IMR-90 (cell line): ENCODE measurements around the gene ABHD16A. TPM values are rescaled to one million over a fixed set of nuclear protein-coding genes. Genes with fewer than 3 reads are reported as not detected.

Experiments
- POLR2A ChIP-seq: IDR thresholded peaks from 2 replicates; pipeline ENCODE4 v1.6.1; 2012; ENCODE audit warnings: mild to moderate bottlenecking, low read depth, low read length
- SMC3 ChIP-seq: fragments of 150-350 bp; IDR thresholded peaks from 2 replicates; pipeline ENCODE4 v1.6.1; 2016; ENCODE audit warnings: low read depth, mild to moderate bottlenecking, antibody characterized with exemption, low read length, moderate library complexity
- polyA plus RNA-seq, 3 experiments: library from polyadenylated mRNA; depleted of rRNA; stranded (reverse); fragments of >200 nt; gene quantifications; 2 replicates each; pipeline ENCODE4 v1.2.3, GENCODE V29; 2012; ENCODE audit warnings: low replicate concordance in 1 of 3
- total RNA-seq: library from RNA; depleted of rRNA; stranded (reverse); fragments of >200 nt; gene quantifications from 2 replicates; pipeline ENCODE4 v1.2.3, GENCODE V29; 2012
- TF ChIP-seq, protein P1 (sequence below): fragments of 150-350 bp; IDR thresholded peaks from 2 replicates; pipeline ENCODE4 v1.6.1; 2016; ENCODE audit warnings: low read depth, mild to moderate bottlenecking, low read length, moderate library complexity, borderline replicate concordance

Gene ABHD16A
- total and polyA plus RNA-seq, 2 of the 4 experiments (the other 2 are of a cell fraction) = 31.5 to 35.1 TPM

DNA sequence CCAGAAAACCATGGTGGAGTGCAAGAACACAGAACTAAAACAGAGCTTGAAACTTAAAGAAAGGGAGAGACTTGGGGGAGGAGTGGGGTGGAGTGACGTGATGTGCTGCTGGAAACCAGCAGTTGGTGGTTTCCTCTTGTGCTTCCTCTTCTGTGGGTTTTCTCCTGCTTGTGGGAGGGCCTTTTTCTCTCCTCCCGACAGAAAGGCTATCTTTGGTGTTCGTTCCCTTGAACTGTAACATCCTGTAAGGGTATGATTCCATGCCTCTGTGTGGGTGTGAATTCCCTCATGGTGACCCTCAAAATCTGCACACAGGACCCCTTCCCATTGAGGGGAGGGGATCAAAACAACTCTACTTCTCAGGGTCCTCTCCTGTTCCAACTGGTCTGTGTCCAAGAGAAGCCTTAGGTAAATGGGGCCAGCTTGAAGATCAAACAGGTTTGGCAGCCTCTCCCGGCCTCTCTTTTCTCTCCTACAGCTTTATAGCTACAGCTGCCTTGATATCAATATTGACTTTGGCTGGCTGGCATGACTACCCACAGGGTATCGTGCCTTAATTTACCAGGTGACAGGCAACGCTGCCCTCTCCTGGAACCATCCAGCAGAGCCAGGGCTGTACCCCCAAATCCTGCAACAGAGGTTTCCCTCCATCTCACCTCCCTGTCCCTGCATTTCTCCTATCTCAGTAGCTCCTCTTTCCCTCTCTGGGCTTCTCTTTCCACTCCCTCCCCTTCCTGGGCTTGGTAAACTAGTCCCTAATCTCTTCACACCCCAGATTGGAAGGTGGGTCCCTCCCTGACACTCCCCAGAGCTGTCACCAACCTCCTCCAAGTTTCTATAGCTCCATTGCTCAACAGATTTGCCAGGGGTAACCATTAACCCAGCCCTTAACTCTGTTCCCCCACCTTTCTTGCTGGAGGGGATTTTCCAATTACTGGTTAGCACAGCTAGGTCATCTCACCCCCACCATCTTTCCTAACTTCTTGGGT, 35.2 kb upstream of the ABHD16A start (continued):
- TF ChIP-seq, protein P1, sequence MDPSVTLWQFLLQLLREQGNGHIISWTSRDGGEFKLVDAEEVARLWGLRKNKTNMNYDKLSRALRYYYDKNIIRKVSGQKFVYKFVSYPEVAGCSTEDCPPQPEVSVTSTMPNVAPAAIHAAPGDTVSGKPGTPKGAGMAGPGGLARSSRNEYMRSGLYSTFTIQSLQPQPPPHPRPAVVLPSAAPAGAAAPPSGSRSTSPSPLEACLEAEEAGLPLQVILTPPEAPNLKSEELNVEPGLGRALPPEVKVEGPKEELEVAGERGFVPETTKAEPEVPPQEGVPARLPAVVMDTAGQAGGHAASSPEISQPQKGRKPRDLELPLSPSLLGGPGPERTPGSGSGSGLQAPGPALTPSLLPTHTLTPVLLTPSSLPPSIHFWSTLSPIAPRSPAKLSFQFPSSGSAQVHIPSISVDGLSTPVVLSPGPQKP = no peak
- TF ChIP-seq POLR2A = peak; percentile 55
- TF ChIP-seq SMC3 = peak; percentile 21; the same call in 1 of the 2 replicates
